ENCODE results near the gene IGF2BP2.

DNA sequence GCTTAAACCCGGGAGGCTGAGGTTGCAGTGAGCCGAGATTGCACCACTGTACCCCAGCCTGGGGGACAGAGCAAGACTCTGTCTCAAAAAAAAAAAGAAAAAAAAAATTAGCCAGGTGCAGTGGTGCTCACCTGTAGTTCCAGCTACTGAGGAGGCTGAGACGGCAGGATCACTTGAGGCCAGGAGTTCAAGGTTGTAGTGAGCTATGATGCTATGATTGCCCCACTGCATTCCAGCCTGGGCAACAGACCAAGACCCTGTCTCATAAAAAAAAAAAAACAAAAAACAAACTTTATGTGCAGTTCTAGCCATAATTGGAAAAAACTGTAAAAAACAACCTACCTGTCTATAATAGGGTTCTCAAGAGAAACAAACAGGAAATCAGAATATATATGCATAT lies 39.9 kb upstream of the IGF2BP2 start:
- TF ChIP-seq POLR2A (IDR thresholded peaks at IDR 0.05; ENCODE audit: low read depth, low read length) (no peak), POLR2AphosphoS5 (IDR thresholded peaks at IDR 0.05; ENCODE audit: low read depth, low read length) (no peak), SPI1 (IDR thresholded peaks at IDR 0.05; ENCODE audit: low read depth, low read length) (no peak)

Measured in GM12891 (cell line).